GM08714 (cell line): Measurements from ENCODE around the gene DLG2.

ENCODE experiments used
- H3K4me3 ChIP-seq: fragments of 200-500 bp; sonication (Bioruptor generic); 2 replicates; pipeline ENCODE4 v1.5.1; 2014; ENCODE audit warnings: mild to moderate bottlenecking, low read length, inconsistent platforms
- ZNF274 ChIP-seq: IDR thresholded peaks from 2 replicates; pipeline ENCODE4 v1.6.1; 2012; ENCODE audit warnings: mild to moderate bottlenecking, low read depth, low read length

Gene DLG2

GRCh38 chr11:84256618-84257017 is 1370.5 kb downstream of the DLG2 start:
- TF ChIP-seq ZNF274 = no peak
- no peak overlapping the region for H3K4me3 ChIP-seq

GRCh38 chr11:84255483-84255882 is 1371.7 kb downstream of the DLG2 start:
- no peak for TF ChIP-seq ZNF274
- no peak overlapping the region for H3K4me3 ChIP-seq

GRCh38 chr11:84250834-84251613 is 1376.1 kb downstream of the DLG2 start:
- H3K4me3 ChIP-seq = no peak overlapping the region
- no peak for TF ChIP-seq ZNF274

GRCh38 chr11:84249344-84250135 is 1377.6 kb downstream of the DLG2 start:
- TF ChIP-seq ZNF274 = no peak
- no peak overlapping the region for H3K4me3 ChIP-seq

GRCh38 chr11:84247926-84248325 is 1379.2 kb downstream of the DLG2 start:
- no peak overlapping the region for H3K4me3 ChIP-seq
- TF ChIP-seq ZNF274 = no peak

- H3K4me3 ChIP-seq = no peak overlapping the region
- no peak for TF ChIP-seq ZNF274
Observed at GRCh38 chr11:84247129-84247528, 1380.0 kb downstream of the DLG2 start.

GRCh38 chr11:84243629-84244263 is 1383.4 kb downstream of the DLG2 start:
- TF ChIP-seq ZNF274 = no peak
- no peak overlapping the region for H3K4me3 ChIP-seq

- no peak overlapping the region for H3K4me3 ChIP-seq
- TF ChIP-seq ZNF274 = no peak
Observed at GRCh38 chr11:84241343-84242131, 1385.6 kb downstream of the DLG2 start.

GRCh38 chr11:84240847-84241246 is 1386.3 kb downstream of the DLG2 start:
- no peak for TF ChIP-seq ZNF274
- H3K4me3 ChIP-seq = no peak overlapping the region

GRCh38 chr11:84236436-84236835 is 1390.7 kb downstream of the DLG2 start:
- no peak for TF ChIP-seq ZNF274
- no peak overlapping the region for H3K4me3 ChIP-seq

- TF ChIP-seq ZNF274 = no peak
- H3K4me3 ChIP-seq = no peak overlapping the region
Observed at GRCh38 chr11:84234462-84235202, 1392.5 kb downstream of the DLG2 start.

GRCh38 chr11:84234011-84234410 is 1393.1 kb downstream of the DLG2 start:
- no peak for TF ChIP-seq ZNF274
- H3K4me3 ChIP-seq = no peak overlapping the region

GRCh38 chr11:84232511-84232910 is 1394.6 kb downstream of the DLG2 start:
- no peak for TF ChIP-seq ZNF274
- no peak overlapping the region for H3K4me3 ChIP-seq
